NCI-H146 (cell line): ENCODE measurements around the gene ZNF316.
"Not testable (repeated sequence)": the region's sequence is repeated elsewhere in the genome, so short reads cannot be mapped to it uniquely, and the experiment has no call there.

Source experiments
- DNase-seq: peaks from one replicate; lab custom pipeline; 2025; lab: John Stamatoyannopoulos, UW

The ZNF316 gene

GRCh38 chr7:6647080-6647479 is 10.0 kb downstream of the ZNF316 start:
- DNase-seq = no peak

- DNase-seq = no peak
These were observed 10.4 kb downstream of the ZNF316 start for GRCh38 chr7:6647541-6647940.

DNA sequence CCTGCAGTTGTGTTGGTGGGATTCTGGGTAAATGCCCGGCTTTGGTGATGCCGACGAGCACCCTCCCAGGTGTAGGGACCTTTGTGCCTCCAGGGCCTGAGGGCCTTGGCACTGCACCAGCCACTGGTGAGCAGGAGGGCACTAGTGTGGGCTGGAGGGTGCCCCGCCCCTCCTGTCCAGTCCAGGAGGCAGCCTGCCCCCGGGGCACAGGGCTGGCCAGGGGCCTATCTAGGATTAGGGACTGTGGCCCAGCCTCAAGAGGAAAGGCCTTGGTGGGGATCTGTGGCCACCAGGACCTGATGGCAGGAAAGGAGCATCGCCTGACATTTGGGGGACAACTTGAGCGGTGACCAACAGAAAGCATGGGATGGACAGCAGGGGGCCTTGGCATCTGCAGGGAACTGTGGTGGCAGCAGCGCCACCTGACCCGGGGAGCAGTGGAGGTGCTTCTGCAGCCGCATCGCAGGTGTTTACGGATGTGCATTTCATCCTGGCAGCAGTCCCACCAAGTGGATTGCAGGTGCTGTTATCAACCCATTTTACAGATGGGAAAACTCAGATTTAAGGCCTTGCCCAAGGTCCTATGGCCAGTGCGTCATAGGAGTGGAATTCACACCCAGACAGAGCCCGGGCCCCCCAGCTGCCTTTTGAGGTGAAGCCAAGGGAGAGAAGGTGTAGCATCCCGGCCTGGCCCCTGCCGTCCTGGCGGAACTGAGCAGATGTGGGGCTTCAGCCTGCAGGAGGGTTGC is 11.1 kb downstream of the ZNF316 start:
- DNase-seq = no peak

DNA sequence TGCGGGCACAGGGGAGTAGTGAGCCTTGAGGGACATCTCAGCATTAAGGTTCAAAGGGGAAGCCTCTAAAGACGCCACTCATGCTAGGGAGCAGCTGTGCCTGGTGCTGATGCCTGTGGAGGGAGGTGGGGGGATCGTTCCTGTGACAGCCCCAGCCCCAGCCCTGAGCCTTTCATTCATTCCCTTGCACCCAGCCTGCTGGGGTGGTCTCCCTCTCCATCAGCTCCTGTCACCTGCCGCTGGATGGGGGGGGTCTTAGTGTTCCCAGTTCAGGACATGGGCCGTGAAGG is 11.6 kb downstream of the ZNF316 start:
- no peak for DNase-seq

- no peak for DNase-seq
These were observed 12.3 kb downstream of the ZNF316 start for GRCh38 chr7:6649241-6649961.

DNA sequence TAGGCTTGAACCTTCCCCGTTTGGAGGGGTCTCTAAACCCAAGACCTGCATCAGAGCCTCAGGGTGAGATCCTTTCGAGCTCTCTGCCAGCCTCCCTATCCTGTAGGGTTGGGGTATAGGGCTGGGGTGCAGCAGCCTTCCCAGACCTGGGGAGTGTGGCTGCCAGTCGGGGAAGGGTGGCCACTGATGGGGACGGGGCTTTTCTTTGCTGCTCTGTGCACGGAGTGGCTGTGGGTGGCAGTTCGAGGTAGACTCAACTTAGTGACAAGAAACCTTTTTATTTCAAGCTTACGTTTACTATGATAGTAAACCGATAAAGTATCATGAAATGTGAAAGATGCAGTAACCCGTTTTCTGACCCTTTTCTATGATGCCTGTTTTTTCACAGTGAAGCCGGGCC is 13.0 kb downstream of the ZNF316 start:
- no peak for DNase-seq

- no peak for DNase-seq
These were observed 13.4 kb downstream of the ZNF316 start for GRCh38 chr7:6650521-6651011.

GRCh38 chr7:6651851-6652445 is 14.8 kb downstream of the ZNF316 start:
- DNase-seq = no peak

- DNase-seq = no peak
These were observed 15.4 kb downstream of the ZNF316 start for GRCh38 chr7:6652446-6653011.

- DNase-seq = no peak
These were observed 16.2 kb downstream of the ZNF316 start for GRCh38 chr7:6653071-6654003.

DNA sequence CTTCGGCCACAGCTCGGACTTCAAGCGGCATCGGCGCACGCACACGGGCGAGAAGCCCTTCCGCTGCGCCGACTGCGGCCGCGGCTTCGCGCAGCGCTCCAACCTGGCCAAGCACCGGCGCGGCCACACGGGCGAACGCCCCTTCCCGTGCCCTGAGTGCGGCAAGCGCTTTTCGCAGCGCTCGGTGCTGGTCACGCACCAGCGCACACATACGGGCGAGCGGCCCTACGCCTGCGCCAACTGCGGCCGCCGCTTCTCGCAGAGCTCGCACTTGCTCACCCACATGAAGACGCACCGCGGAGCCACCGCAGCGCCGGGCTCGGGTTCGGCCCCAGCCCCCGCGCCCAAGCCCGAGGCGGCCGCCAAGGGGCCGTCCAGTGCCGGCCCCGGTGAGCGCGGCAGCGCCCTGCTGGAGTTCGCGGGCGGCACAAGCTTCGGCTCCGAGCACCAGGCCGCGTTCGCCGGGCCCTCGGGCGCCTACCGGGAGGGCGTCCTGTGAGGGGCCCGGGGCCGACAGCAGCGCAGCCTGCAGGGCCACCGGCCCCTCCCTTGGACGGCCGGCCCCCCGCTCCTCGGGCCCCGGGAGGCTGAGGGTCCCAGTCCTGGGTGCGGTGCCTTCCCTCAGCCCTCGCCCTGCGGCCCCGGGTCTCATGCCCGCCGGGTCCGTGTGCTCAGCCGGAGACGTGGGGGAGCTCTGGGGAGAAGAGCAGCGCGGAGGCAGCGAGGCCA is 17.2 kb downstream of the ZNF316 start:
- no peak for DNase-seq

GRCh38 chr7:6654842-6655610 is 17.9 kb downstream of the ZNF316 start:
- DNase-seq = no peak

DNA sequence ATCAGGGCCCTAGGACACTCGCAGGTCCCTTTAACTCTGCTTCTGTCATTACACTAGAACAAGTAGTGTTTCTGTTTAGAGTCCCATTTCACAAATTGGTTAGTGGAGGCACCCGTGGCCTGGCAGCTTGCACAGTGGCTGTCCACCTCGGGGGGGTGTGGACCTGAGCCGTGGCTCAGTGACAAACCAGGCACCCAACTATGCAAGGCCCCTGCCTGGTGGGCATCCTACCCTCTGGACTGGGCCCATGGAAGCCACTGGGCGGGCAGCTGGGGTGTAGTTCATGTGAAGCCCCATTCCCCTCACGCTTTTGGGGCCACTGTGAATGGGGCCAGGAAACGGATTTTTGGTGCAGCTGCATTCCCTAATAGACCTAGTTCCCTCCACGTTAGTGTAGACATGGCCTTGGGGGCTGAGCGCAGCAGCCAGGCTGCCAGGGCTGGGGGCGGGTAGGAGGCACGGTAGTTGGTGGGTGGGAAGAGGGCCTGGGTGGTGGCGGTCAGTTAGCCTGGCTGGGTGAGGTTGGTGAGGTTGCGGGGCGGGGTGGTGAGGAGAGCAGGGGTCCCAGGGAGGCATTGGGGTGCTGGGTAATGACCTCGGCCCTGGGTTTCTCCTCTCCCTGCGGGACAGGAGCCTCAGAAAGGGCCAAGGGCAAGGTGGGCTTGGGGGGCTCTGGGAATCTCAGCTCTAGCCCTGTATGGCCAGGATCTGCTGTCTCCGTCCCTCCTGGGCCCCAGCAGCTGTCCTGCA is 18.7 kb downstream of the ZNF316 start:
- no peak for DNase-seq

DNA sequence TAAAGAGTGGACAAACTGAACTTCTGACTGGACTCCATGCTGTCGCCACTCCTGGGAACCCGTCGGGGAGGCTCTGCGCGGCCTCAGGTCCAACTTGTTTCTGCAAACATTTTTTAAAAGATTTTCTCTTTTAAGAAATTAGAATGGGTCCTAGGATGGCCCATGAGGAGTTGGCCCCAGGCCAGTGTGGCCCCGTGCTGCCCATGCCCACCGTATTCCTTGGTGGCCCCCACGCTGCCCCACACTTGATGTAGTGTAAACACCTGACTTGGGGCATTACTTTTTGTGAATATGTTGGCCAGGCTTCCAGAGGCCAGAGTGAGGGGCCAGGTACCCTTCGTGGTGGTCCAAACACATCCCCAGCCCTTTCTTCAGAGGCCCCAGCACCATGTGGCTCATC is 19.3 kb downstream of the ZNF316 start:
- DNase-seq = no peak

GRCh38 chr7:6658618-6659345 is 21.7 kb downstream of the ZNF316 start:
- no peak for DNase-seq

GRCh38 chr7:6670851-6671250 is 33.7 kb downstream of the ZNF316 start:
- not testable (repeated sequence) for DNase-seq

DNA sequence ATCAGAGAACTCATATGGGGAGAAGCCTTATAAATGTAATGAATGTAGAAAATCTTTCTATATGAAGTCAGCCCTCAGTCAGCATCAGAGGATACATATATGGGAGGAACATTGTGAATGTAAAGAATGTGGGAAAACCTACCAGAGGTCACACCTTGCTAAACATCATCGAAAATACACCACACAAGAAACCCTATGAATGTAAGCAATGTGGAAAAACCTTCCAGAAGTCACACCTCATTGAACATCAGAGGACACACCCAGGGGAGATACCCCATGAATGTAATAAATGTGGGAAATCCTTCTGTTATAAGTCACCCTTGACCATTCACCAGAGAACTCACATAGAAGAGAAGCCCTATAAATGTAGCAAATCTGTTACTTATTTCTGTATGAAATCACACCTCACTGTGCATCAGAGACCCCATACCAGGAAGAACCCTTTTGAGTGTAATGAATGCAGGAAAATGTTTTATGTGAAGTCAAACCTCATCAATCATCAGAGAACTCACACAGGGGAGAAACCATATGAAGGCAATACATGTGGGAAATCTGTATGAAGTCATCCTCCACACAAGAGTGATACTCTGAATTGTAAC is 38.8 kb downstream of the ZNF316 start:
- DNase-seq = no peak

GRCh38 chr7:6680146-6680545 is 43.0 kb downstream of the ZNF316 start:
- no peak for DNase-seq

- DNase-seq = no peak
These were observed 54.0 kb downstream of the ZNF316 start for GRCh38 chr7:6691103-6691502.
